ENCODE measurements around the gene STK39. TPM values are rescaled to one million over a fixed set of nuclear protein-coding genes. Genes with fewer than 3 reads are reported as not detected.

Gene STK39
- total and polyA plus RNA-seq, 2 of the 4 experiments (the other 2 are of a cell fraction): 11.8 to 16.4 TPM

- dilution Hi-C loops (cut with HindIII; ENCODE audit: low sequenced_read_pairs, unreplicated experiment): no loop called here
- H3K23ac ChIP-seq (ENCODE audit: low read depth, low read length): no peak overlapping the region
- CTCF ChIA-PET: interaction anchor here (1.3 kb wide), 1 partner anchor 172 kb away, joined by 10 read pairs; no protein-coding TSS in a partner anchor
These were observed 301.0 kb downstream of the STK39 start for GRCh38 chr2:167946441-167946841.

More at GRCh38 chr2:167946441-167946841, 301.0 kb downstream of the STK39 start:
- Histone ChIP-seq H3K27ac (ENCODE audit: insufficient read depth, low read length) (no peak overlapping the region), H2BK15ac (ENCODE audit: low read depth, low read length) (no peak overlapping the region), H3K56ac (ENCODE audit: extremely low read depth, insufficient read depth, low read length) (no peak overlapping the region), H3K9me3 (ENCODE audit: control insufficient read depth, insufficient read depth, low read length) (no peaks in the 10 kb centered on the region), H3K4me1 (ENCODE audit: control insufficient read depth, insufficient read depth, low read length) (no peaks in the 10 kb centered on the region), H4K5ac (ENCODE audit: low read depth, low read length) (no peak overlapping the region), H2BK120ac (ENCODE audit: low read depth, low read length) (no peak overlapping the region), H2AFZ (replicated peaks; ENCODE audit: low read length, poor library complexity) (no peak overlapping the region), H2AK5ac (ENCODE audit: low read depth, low read length) (no peak overlapping the region), H3K9me1 (ENCODE audit: insufficient read depth, low read length) (no peaks in the 10 kb centered on the region), H2BK5ac (ENCODE audit: low read depth, low read length, poor library complexity, severe bottlenecking) (no peak overlapping the region), H3K4me2 (ENCODE audit: low read depth, low read length) (no peak overlapping the region), H3K27me3 (ENCODE audit: control insufficient read depth, insufficient read depth, low read length) (no peaks in the 10 kb centered on the region), H3K36me3 (ENCODE audit: control insufficient read depth, insufficient read depth, low read length) (no peaks in the 10 kb centered on the region), H3K4me3 (ENCODE audit: insufficient read depth, low read depth, low read length) (no peak overlapping the region), H4K91ac (ENCODE audit: insufficient read depth, low read depth, low read length) (no peak overlapping the region), H4K8ac (ENCODE audit: low read depth in 2 of 2, low read length in 2 of 2) (no peak overlapping the region), H3K79me1 (ENCODE audit: low read depth in 1 of 2, low read length in 2 of 2) (no peaks in the 10 kb centered on the region), H3K18ac (ENCODE audit: low read depth, low read length) (no peak overlapping the region), H3K9ac (ENCODE audit: low read depth, low read length) (no peak overlapping the region), H3K4ac (ENCODE audit: low read depth, low read length) (no peak overlapping the region), H2AK9ac (replicated peaks; ENCODE audit: low read depth, low read length, poor library complexity) (no peak overlapping the region), H4K20me1 (ENCODE audit: insufficient read depth, low read length) (no peaks in the 10 kb centered on the region), H3K14ac (replicated peaks; ENCODE audit: low read depth, low read length) (no peak overlapping the region), H2BK20ac (ENCODE audit: low read depth, low read length) (no peak overlapping the region)
- intact Hi-C loops (cut with micrococcal nuclease) (no loop called here), in situ Hi-C loops (cut with MboI; ENCODE audit: low sequenced_read_pairs) (no loop called here)
- no TSS peak for BruUV-seq (replicated peaks)
- POLR2A ChIA-PET (ENCODE audit: unreplicated experiment): no interaction called here
- no peak for DNase-seq
- TF ChIP-seq CEBPB (IDR thresholded peaks at IDR 0.05; ENCODE audit: low read depth, low read length): no peak
- TF ChIP-seq MAFK (IDR thresholded peaks at IDR 0.05; ENCODE audit: low read depth, low read length): no peak
- no peak for TF ChIP-seq RCOR1 (IDR thresholded peaks at IDR 0.05; ENCODE audit: insufficient replicate concordance, low read length)
- no peak for TF ChIP-seq CTCF (conservative IDR thresholded peaks at IDR 0.05; ENCODE audit: low read depth, low read length)
- no peak for TF ChIP-seq SMC3 (IDR thresholded peaks at IDR 0.05; ENCODE audit: low read depth, low read length)
- no peak for ATAC-seq (ENCODE audit: low read depth)
- WGBS, 2 experiments (ENCODE audit: extremely low coverage in 2 of 2, insufficient read length in 1 of 2): no CpG with 5 or more reads among the region's 3 CpGs
